HEK293T (cell line): ENCODE measurements around the gene SLC10A7.

ENCODE experiments used
- CTCF ChIA-PET: fragments of 350-600 bp; formaldehyde crosslinking; extraction: SDS; loops from one replicate; lab custom pipeline; 2021; ENCODE audit warnings: antibody characterized with exemption, inconsistent platforms; lab: Yijun Ruan, JAX
- POLR2A ChIA-PET: fragments of 350-600 bp; formaldehyde crosslinking; extraction: SDS; loops from one replicate; lab custom pipeline; 2020; ENCODE audit warnings: antibody characterized with exemption, inconsistent platforms; lab: Yijun Ruan, JAX
- DNase-seq: peaks from one replicate; pipeline ENCODE4 v3.0.0; 2012; ENCODE audit warnings: mixed read lengths; ENCODE audit errors: extremely low spot score
- ARNT ChIP-seq: fragments of 450-650 bp; IDR thresholded peaks from 2 replicates; pipeline ENCODE4 v1.6.1; 2017; ENCODE audit warnings: mild to moderate bottlenecking
- BHLHE40 ChIP-seq: fragments of 450-650 bp; IDR thresholded peaks from 2 replicates; pipeline ENCODE4 v1.6.1; 2016; ENCODE audit warnings: mild to moderate bottlenecking, moderate library complexity, borderline replicate concordance
- CTBP1 ChIP-seq: fragments of 450-650 bp; IDR thresholded peaks from 2 replicates; pipeline ENCODE4 v1.6.1; 2016; ENCODE audit warnings: borderline replicate concordance
- ELF4 ChIP-seq: fragments of 450-650 bp; IDR thresholded peaks from 2 replicates; pipeline ENCODE4 v1.6.1; 2017; ENCODE audit warnings: antibody characterized with exemption
- FOXA1 ChIP-seq: fragments of 450-650 bp; IDR thresholded peaks from 2 replicates; pipeline ENCODE4 v1.6.1; 2016; ENCODE audit warnings: mild to moderate bottlenecking
- FOXK2 ChIP-seq: fragments of 450-650 bp; IDR thresholded peaks from 2 replicates; pipeline ENCODE4 v1.6.1; 2016; ENCODE audit warnings: mild to moderate bottlenecking
- FOXM1 ChIP-seq: fragments of 450-650 bp; IDR thresholded peaks from 2 replicates; pipeline ENCODE4 v1.6.1; 2017; ENCODE audit warnings: mild to moderate bottlenecking, borderline replicate concordance
- HDGF ChIP-seq: fragments of 450-650 bp; IDR thresholded peaks from 2 replicates; pipeline ENCODE4 v1.6.1; 2017; ENCODE audit warnings: antibody characterized with exemption, borderline replicate concordance
- L3MBTL2 ChIP-seq: fragments of 450-650 bp; conservative IDR thresholded peaks from 2 replicates; pipeline ENCODE4 v1.6.1; 2016; ENCODE audit warnings: mild to moderate bottlenecking
- LEF1 ChIP-seq: fragments of 450-650 bp; IDR thresholded peaks from 2 replicates; pipeline ENCODE4 v1.6.1; 2017; ENCODE audit warnings: mild to moderate bottlenecking, borderline replicate concordance
- NFRKB ChIP-seq: fragments of 450-650 bp; IDR thresholded peaks from 2 replicates; pipeline ENCODE4 v1.6.1; 2016; ENCODE audit warnings: mild to moderate bottlenecking, moderate library complexity
- SP1 ChIP-seq: fragments of 450-650 bp; IDR thresholded peaks from 2 replicates; pipeline ENCODE4 v1.6.1; 2017
- SUZ12 ChIP-seq: fragments of 450-650 bp; IDR thresholded peaks from 2 replicates; pipeline ENCODE4 v1.6.1; 2016; ENCODE audit warnings: mild to moderate bottlenecking
- TARDBP ChIP-seq: fragments of 450-650 bp; IDR thresholded peaks from 2 replicates; pipeline ENCODE4 v1.6.1; 2016
- ZNF384 ChIP-seq: fragments of 450-650 bp; IDR thresholded peaks from 2 replicates; pipeline ENCODE4 v1.6.1; 2016
- TF ChIP-seq, protein P1 (sequence below): fragments of 450-650 bp; IDR thresholded peaks from 2 replicates; pipeline ENCODE4 v1.6.1; 2016

Gene SLC10A7

GRCh38 chr4:146273204-146273901 is 248.4 kb downstream of the SLC10A7 start:
- TF ChIP-seq ARNT (no peak), FOXM1 (no peak), L3MBTL2 (no peak), SUZ12 (no peak), BHLHE40 (no peak), SP1 (no peak), FOXK2 (no peak), NFRKB (no peak), TARDBP (no peak), ZNF384 (no peak), ELF4 (no peak), LEF1 (no peak), CTBP1 (no peak), HDGF (no peak)
- TF ChIP-seq, protein P1, sequence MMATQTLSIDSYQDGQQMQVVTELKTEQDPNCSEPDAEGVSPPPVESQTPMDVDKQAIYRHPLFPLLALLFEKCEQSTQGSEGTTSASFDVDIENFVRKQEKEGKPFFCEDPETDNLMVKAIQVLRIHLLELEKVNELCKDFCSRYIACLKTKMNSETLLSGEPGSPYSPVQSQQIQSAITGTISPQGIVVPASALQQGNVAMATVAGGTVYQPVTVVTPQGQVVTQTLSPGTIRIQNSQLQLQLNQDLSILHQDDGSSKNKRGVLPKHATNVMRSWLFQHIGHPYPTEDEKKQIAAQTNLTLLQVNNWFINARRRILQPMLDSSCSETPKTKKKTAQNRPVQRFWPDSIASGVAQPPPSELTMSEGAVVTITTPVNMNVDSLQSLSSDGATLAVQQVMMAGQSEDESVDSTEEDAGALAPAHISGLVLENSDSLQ: no peak
- ChIA-PET CTCF (no interaction called here), POLR2A (no interaction called here)
- DNase-seq: no peak

DNA sequence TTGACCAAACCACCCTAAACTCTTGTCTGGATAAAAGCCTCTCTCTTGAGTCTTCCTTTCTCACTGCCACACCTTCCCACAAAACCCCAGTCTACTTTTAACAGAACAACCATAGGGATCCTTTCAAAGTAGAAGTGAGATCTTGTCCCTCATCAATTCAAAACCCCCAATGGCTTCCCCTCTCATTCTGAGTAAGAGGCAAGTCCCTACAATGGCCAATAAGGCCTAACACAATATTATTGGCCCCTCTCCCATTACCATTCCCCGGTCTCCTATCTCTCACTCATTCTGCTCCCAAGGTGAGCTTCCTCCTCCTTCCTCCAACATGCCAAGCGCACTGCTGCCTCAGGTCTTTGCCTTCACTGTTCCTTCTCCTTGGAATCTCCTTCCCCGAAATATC is 250.3 kb downstream of the SLC10A7 start:
- CTCF ChIA-PET: no interaction called here
- POLR2A ChIA-PET: no interaction called here

DNA sequence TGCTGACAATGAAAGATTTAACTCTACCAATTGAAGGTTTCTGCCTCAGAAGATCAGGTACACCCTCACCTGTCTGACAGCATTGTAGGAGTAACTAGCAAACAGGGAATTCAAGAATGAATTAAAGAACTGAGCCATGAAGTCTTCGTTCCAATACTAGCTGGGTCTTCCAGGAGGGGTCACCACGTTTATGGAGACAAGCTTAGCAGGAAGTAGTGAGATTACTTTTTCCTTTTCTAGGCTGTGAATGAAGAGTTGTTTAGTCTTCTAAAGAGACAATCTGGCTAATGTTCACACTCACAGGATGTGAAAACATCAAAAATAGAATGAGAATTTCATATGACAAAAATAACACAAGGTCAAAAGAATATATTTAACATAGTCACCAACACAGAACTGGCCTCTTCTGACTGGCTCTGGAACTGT is 252.5 kb downstream of the SLC10A7 start:
- ChIA-PET CTCF (no interaction called here), POLR2A (no interaction called here)
- DNase-seq: no peak
- no peak for TF ChIP-seq ELF4
- TF ChIP-seq, protein P1: no peak
- TF ChIP-seq L3MBTL2: no peak
- TF ChIP-seq LEF1: no peak
- TF ChIP-seq TARDBP: no peak
- TF ChIP-seq CTBP1: no peak
- no peak for TF ChIP-seq BHLHE40
- TF ChIP-seq ARNT: no peak
- TF ChIP-seq HDGF: no peak
- no peak for TF ChIP-seq SP1
- no peak for TF ChIP-seq FOXM1
- no peak for TF ChIP-seq FOXA1
- no peak for TF ChIP-seq ZNF384

More for the DNA sequence above, 250.3 kb downstream of the SLC10A7 start:
- DNase-seq: no peak
- TF ChIP-seq HDGF (no peak), FOXA1 (no peak), NFRKB (no peak), FOXK2 (no peak)

- POLR2A ChIA-PET: no interaction called here
- TF ChIP-seq ELF4: no peak
- no peak for TF ChIP-seq CTBP1
- TF ChIP-seq HDGF: no peak
- no peak for TF ChIP-seq FOXM1
- TF ChIP-seq, protein P1: no peak
- TF ChIP-seq NFRKB: no peak
- TF ChIP-seq FOXA1: no peak
- TF ChIP-seq FOXK2: no peak
- no peak for TF ChIP-seq ZNF384
- TF ChIP-seq SUZ12: no peak
- TF ChIP-seq SP1: no peak
- TF ChIP-seq TARDBP: no peak
- no peak for TF ChIP-seq L3MBTL2
- no peak for TF ChIP-seq ARNT
- DNase-seq: no peak
- CTCF ChIA-PET: no interaction called here
Measured at GRCh38 chr4:146267826-146268225, 253.9 kb downstream of the SLC10A7 start.

DNA sequence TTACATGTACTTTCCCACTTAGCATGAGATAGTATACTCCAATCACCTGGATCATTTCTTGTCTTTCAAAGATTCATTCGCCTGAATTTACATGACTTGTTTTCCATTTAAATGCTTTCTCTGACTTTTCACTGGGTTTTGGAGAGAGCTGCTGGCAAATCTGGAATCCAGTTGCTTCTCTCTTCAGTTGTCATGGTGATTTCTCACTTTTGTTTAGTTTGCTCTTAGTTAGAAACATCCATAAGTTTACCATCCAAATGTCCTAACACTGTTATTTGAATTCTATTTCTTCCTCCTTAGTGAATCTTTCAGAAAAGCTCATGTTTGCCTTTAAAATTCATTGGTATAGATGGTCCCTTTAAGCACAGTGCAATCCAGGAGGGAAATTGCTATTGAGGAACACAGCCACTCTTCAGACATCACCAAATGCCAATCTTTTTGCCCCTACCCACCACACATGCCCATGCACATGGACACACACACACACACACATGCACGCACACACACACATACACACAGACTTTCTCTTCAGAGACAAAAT is 255.7 kb downstream of the SLC10A7 start:
- ChIA-PET POLR2A (no interaction called here), CTCF (no interaction called here)
- DNase-seq: no peak
- TF ChIP-seq, protein P1: no peak
- TF ChIP-seq SP1 (no peak), ZNF384 (no peak), CTBP1 (no peak), FOXA1 (no peak), HDGF (no peak), LEF1 (no peak), NFRKB (no peak)

DNA sequence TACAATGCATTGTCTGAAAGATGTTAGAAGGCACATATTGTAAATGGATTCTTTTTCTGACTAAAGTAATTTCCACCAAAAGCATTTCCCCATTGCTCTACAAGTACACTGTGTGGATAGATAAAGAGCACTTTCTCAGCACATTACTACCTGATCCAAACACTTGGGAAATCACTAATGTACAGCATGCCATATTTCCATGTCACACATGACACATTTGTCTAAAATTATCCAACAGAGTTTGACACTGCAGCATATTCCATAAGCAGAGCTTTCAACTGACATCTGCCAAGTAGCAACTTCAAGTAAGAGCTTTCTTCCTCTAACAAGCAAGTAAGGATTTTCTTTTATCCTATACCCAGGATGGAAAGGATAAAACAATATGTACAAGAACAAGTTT is 257.9 kb downstream of the SLC10A7 start:
- TF ChIP-seq L3MBTL2 (no peak), SP1 (no peak), ELF4 (no peak)
- DNase-seq: no peak
- POLR2A ChIA-PET: no interaction called here
- CTCF ChIA-PET: interaction anchor here (1.4 kb wide), 1 partner anchor 19 kb away, joined by 4 read pairs; no protein-coding TSS in a partner anchor
